ENCODE data around the gene FOXE3. TPM values are rescaled to one million over a fixed set of nuclear protein-coding genes. Genes with fewer than 3 reads are reported as not detected.
A peak's percentile ranks its signal among the peaks of the same experiment; 100 is the strongest.

Gene FOXE3
- total RNA-seq, 1 donor from 2014 or later, result 0.35 TPM

DNA sequence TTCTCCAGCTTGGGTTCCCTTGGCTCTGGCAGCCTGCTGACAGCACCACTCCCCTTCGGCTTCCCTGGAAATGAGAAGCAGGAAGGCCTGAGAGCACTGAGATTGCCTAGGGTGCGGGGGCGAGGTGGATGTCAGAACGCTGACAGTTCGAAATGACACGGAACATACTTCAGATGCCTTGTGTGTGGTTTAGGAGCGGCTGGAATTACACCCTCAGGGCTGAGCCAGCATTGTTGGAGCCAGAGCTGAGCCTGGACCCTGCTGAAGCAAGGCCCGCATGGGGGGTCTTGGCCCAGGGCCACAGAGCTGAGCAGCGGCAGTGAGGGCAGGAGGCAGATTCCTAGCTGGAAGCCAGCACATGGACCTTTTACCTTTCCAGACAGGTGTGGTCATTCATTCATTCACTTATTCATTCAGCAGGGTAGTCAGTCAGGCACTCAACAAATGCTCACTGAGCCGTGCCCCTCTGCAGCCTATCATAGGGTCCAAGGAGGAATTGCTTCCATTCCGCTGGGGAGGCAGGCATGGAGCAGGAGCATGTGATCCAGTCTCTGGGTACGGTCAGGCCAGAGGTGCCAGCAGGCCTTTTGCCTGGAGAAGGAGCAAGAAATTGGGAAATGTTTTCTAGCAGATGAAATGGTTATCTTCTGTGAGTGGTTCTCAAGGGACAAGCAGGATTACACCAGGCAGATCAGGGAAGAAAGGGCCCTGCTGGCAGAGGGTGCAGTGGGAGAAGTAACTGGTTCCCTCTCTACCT, 6.6 kb upstream of the FOXE3 start:
- Mint-ChIP-seq H3K36me3 (ENCODE audit: low read depth) (no peaks in the 10 kb centered on the region), H3K4me1 (no peaks in the 10 kb centered on the region), H3K27ac (ENCODE audit: unreplicated experiment) (no peak overlapping the region), H3K9me3 (no peaks in the 10 kb centered on the region), H3K27me3 (ENCODE audit: low read depth) (peaks cover 34% of the 10 kb centered on the region), H3K4me3 (no peak overlapping the region)
- no peak for DNase-seq (ENCODE audit: low read depth, low spot score)
- TF ChIP-seq, protein P1, sequence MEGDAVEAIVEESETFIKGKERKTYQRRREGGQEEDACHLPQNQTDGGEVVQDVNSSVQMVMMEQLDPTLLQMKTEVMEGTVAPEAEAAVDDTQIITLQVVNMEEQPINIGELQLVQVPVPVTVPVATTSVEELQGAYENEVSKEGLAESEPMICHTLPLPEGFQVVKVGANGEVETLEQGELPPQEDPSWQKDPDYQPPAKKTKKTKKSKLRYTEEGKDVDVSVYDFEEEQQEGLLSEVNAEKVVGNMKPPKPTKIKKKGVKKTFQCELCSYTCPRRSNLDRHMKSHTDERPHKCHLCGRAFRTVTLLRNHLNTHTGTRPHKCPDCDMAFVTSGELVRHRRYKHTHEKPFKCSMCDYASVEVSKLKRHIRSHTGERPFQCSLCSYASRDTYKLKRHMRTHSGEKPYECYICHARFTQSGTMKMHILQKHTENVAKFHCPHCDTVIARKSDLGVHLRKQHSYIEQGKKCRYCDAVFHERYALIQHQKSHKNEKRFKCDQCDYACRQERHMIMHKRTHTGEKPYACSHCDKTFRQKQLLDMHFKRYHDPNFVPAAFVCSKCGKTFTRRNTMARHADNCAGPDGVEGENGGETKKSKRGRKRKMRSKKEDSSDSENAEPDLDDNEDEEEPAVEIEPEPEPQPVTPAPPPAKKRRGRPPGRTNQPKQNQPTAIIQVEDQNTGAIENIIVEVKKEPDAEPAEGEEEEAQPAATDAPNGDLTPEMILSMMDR (conservative IDR thresholded peaks at IDR 0.05), result no peak

DNA sequence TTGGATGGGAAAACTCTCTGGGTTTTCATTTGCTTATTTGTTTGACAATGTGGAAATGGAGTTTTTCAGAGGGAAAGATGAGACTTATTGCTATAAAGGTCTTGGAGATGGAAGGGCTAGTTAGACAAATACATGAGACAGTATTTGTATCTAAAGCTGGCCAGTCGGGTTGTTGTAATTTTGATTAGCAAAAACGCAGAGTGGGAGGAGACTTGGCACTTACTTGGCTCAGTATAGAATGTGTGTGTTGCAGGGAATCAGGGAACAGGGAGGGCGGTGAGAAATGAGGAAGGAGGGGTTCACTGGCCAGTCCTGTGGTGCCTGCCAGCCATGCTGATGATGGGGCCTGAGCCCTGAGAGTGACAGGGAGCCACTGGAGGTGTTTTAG, 6.0 kb upstream of the FOXE3 start:
- no peaks in the 10 kb centered on the region for H3K9me3 Mint-ChIP-seq
- TF ChIP-seq, protein P1 (conservative IDR thresholded peaks at IDR 0.05), result no peak

DNA sequence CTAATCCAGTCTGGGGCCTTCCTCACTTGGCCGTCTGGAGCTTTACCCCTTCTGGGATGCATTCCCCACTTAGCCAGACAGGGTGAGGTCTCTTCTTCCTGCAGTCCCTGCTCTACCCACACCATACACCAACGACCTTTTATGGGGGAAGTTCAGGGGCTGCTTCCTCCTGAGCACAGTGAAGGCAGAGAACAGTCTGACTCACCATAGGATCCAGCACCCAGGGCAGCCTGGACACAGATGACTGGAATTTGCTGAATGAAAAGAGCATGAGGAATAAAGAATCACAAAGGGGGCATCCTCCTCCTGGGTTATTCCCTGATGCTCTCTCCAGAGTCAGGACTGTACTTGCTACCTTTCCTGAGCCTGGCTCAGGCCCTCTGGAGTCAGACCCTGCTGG, 4.6 kb upstream of the FOXE3 start:
- no peaks in the 10 kb centered on the region for H3K4me1 Mint-ChIP-seq
- TF ChIP-seq, protein P1 (conservative IDR thresholded peaks at IDR 0.05), result no peak
- DNase-seq (ENCODE audit: low read depth, low spot score), result no peak
- H3K4me3 Mint-ChIP-seq, result no peak overlapping the region
- H3K9me3 Mint-ChIP-seq, result no peaks in the 10 kb centered on the region
- no peak overlapping the region for H3K27ac Mint-ChIP-seq (ENCODE audit: unreplicated experiment)
- no peaks in the 10 kb centered on the region for H3K36me3 Mint-ChIP-seq (ENCODE audit: low read depth)
- H3K27me3 Mint-ChIP-seq (ENCODE audit: low read depth), result peaks cover 49% of the 10 kb centered on the region

More for the DNA sequence above, 6.0 kb upstream of the FOXE3 start:
- no peak overlapping the region for H3K4me3 Mint-ChIP-seq
- no peak for DNase-seq (ENCODE audit: low read depth, low spot score)
- no peaks in the 10 kb centered on the region for H3K4me1 Mint-ChIP-seq
- no peak overlapping the region for H3K27ac Mint-ChIP-seq (ENCODE audit: unreplicated experiment)
- no peaks in the 10 kb centered on the region for H3K36me3 Mint-ChIP-seq (ENCODE audit: low read depth)
- H3K27me3 Mint-ChIP-seq (ENCODE audit: low read depth), result peaks cover 40% of the 10 kb centered on the region

DNA sequence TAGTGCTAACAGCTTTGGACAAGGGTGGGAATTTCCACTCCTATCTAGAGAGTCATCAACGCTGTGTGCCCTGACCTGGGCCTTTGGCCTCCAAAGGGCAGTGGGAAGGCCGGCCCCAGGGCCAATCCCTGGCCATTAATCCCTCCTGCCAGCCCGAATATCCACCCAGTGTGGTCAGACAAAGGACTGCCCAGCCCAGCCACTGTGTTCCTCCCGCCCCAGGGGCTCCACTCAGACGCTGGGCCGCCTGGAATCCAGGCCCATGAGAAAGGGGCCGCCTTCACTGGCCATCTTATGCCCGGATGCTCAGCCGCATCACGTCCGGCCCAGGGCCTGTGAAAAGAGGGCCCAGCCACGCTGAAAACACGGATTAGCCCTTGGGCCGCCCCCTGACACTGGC, 3.6 kb upstream of the FOXE3 start:
- H3K4me3 Mint-ChIP-seq, result no peak overlapping the region
- no peak overlapping the region for H3K27ac Mint-ChIP-seq (ENCODE audit: unreplicated experiment)
- H3K27me3 Mint-ChIP-seq (ENCODE audit: low read depth), result peaks cover 54% of the 10 kb centered on the region
- no peak for DNase-seq (ENCODE audit: low read depth, low spot score)
- TF ChIP-seq, protein P1 (conservative IDR thresholded peaks at IDR 0.05), result no peak
- H3K4me1 Mint-ChIP-seq, result no peaks in the 10 kb centered on the region
- no peaks in the 10 kb centered on the region for H3K36me3 Mint-ChIP-seq (ENCODE audit: low read depth)
- H3K9me3 Mint-ChIP-seq, result no peaks in the 10 kb centered on the region

DNA sequence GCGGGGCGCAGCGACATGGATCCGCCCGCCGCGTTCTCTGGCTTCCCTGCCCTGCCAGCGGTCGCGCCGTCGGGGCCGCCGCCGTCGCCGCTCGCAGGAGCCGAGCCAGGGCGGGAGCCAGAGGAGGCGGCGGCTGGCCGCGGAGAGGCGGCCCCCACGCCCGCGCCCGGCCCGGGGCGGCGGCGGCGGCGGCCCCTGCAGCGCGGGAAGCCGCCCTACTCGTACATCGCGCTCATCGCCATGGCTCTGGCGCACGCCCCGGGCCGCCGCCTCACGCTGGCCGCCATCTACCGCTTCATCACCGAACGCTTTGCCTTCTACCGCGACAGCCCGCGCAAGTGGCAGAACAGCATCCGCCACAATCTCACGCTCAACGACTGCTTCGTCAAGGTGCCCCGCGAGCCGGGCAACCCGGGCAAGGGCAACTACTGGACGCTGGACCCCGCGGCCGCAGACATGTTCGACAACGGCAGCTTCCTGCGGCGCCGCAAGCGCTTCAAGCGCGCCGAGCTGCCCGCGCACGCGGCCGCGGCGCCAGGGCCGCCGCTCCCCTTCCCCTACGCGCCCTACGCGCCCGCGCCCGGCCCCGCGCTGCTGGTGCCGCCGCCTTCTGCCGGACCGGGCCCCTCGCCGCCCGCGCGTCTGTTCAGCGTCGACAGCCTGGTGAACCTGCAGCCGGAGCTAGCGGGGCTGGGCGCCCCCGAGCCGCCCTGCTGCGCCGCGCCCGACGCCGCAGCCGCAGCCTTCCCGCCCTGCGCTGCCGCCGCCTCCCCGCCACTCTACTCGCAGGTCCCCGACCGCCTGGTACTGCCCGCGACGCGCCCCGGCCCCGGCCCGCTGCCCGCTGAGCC, 459 bp downstream of the FOXE3 start:
- Mint-ChIP-seq H3K9me3 (no peaks in the 10 kb centered on the region), H3K4me1 (no peaks in the 10 kb centered on the region), H3K36me3 (ENCODE audit: low read depth) (no peaks in the 10 kb centered on the region), H3K27ac (ENCODE audit: unreplicated experiment) (no peak overlapping the region), H3K4me3 (peak overlapping the region; percentile 67), H3K27me3 (ENCODE audit: low read depth) (peaks cover 78% of the 10 kb centered on the region)
- no peak for DNase-seq (ENCODE audit: low read depth, low spot score)
- TF ChIP-seq, protein P1 (conservative IDR thresholded peaks at IDR 0.05), result no peak
